Measurements from ENCODE around the gene PTPRN2. TPM values are rescaled to one million over a fixed set of nuclear protein-coding genes. Genes with fewer than 3 reads are reported as not detected.

The PTPRN2 gene
- total RNA-seq, 1 experiment from 2014 or later, result 0.11 TPM

DNA sequence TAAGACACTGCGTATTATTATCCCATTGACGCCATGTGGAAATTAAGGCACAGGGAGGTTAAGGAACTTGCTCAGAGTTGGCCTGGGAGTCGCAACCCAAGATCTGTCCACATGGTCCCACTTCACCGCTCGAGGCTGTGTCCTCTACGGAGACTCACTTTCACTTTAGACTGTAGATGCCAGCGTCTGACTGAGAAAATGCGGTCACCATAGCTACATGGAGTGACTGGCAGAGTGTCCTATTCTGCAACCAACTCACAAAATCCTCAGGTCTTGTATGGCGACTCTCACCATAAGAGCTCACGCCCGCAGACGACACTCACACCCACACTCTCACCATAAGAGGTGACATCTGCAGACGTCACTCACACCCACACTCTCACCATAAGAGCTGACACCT lies 257.9 kb downstream of the PTPRN2 start:
- Histone ChIP-seq H3K27me3 (replicated peaks; ENCODE audit: insufficient read depth, low read depth, low read length, poor library complexity) (no peaks in the 10 kb centered on the region), H3K4me1 (ENCODE audit: insufficient read depth, low read length, poor library complexity, severe bottlenecking) (no peaks in the 10 kb centered on the region), H3K9me3 (ENCODE audit: low read depth, low read length, poor library complexity, severe bottlenecking) (peaks cover 29% of the 10 kb centered on the region), H3K36me3 (ENCODE audit: insufficient read depth, low read length, poor library complexity, severe bottlenecking) (no peaks in the 10 kb centered on the region), H3K27ac (ENCODE audit: low read depth, low read length, poor library complexity, severe bottlenecking) (no peak overlapping the region), H3K4me3 (ENCODE audit: low read depth, low read length, poor library complexity, severe bottlenecking) (no peak overlapping the region)
- CTCF ChIA-PET, result no interaction called here
- POLR2A ChIA-PET (ENCODE audit: low non-redundant PET), result no interaction called here
- intact Hi-C loops (cut with micrococcal nuclease; ENCODE audit: unreplicated experiment), result no loop called here
- no TSS peak for BruUV-seq (replicated peaks)
- DNase-seq (ENCODE audit: low spot score), result no peak
- TF ChIP-seq CTCF (conservative IDR thresholded peaks at IDR 0.05; ENCODE audit: low read depth, low read length) (no peak), EZH2 (IDR thresholded peaks at IDR 0.05; ENCODE audit: borderline replicate concordance, low read depth, low read length, poor library complexity, severe bottlenecking) (no peak)

- no TSS peak for BruUV-seq (replicated peaks)
- DNase-seq (ENCODE audit: low spot score), result no peak
- ChIA-PET POLR2A (ENCODE audit: low non-redundant PET) (no interaction called here), CTCF (no interaction called here)
- intact Hi-C loops (cut with micrococcal nuclease; ENCODE audit: unreplicated experiment), result no loop called here
- Histone ChIP-seq H3K4me3 (ENCODE audit: low read depth, low read length, poor library complexity, severe bottlenecking) (no peak overlapping the region), H3K4me1 (ENCODE audit: insufficient read depth, low read length, poor library complexity, severe bottlenecking) (no peaks in the 10 kb centered on the region), H3K9me3 (ENCODE audit: low read depth, low read length, poor library complexity, severe bottlenecking) (peaks cover 29% of the 10 kb centered on the region), H3K27me3 (replicated peaks; ENCODE audit: insufficient read depth, low read depth, low read length, poor library complexity) (no peaks in the 10 kb centered on the region), H3K27ac (ENCODE audit: low read depth, low read length, poor library complexity, severe bottlenecking) (no peak overlapping the region), H3K36me3 (ENCODE audit: insufficient read depth, low read length, poor library complexity, severe bottlenecking) (no peaks in the 10 kb centered on the region)
- TF ChIP-seq EZH2 (IDR thresholded peaks at IDR 0.05; ENCODE audit: borderline replicate concordance, low read depth, low read length, poor library complexity, severe bottlenecking), result no peak
- no peak for TF ChIP-seq CTCF (conservative IDR thresholded peaks at IDR 0.05; ENCODE audit: low read depth, low read length)
Measured at GRCh38 chr7:158329014-158329610, 258.5 kb downstream of the PTPRN2 start.

- intact Hi-C loops (cut with micrococcal nuclease; ENCODE audit: unreplicated experiment), result no loop called here
- no TSS peak for BruUV-seq (replicated peaks)
- CTCF ChIA-PET, result no interaction called here
- H3K9me3 ChIP-seq (ENCODE audit: low read depth, low read length, poor library complexity, severe bottlenecking), result peaks cover 29% of the 10 kb centered on the region
- H3K27ac ChIP-seq (ENCODE audit: low read depth, low read length, poor library complexity, severe bottlenecking), result no peak overlapping the region
- TF ChIP-seq CTCF (conservative IDR thresholded peaks at IDR 0.05; ENCODE audit: low read depth, low read length), result no peak
- no peak for TF ChIP-seq EZH2 (IDR thresholded peaks at IDR 0.05; ENCODE audit: borderline replicate concordance, low read depth, low read length, poor library complexity, severe bottlenecking)
- no peak overlapping the region for H3K4me3 ChIP-seq (ENCODE audit: low read depth, low read length, poor library complexity, severe bottlenecking)
- H3K36me3 ChIP-seq (ENCODE audit: insufficient read depth, low read length, poor library complexity, severe bottlenecking), result no peaks in the 10 kb centered on the region
- H3K4me1 ChIP-seq (ENCODE audit: insufficient read depth, low read length, poor library complexity, severe bottlenecking), result no peaks in the 10 kb centered on the region
- no peaks in the 10 kb centered on the region for H3K27me3 ChIP-seq (replicated peaks; ENCODE audit: insufficient read depth, low read depth, low read length, poor library complexity)
- POLR2A ChIA-PET (ENCODE audit: low non-redundant PET), result no interaction called here
- DNase-seq (ENCODE audit: low spot score), result no peak
Measured at GRCh38 chr7:158328376-158329013, 259.1 kb downstream of the PTPRN2 start.

Data from A673 (cell line).